HS-27A (cell line): ENCODE data around the gene KRT1.

Source experiments
- DNase-seq: peaks from one replicate; pipeline ENCODE4 v3.0.0-alpha.2; 2012; ENCODE audit warnings: low read depth, missing footprints

KRT1 gene

DNA sequence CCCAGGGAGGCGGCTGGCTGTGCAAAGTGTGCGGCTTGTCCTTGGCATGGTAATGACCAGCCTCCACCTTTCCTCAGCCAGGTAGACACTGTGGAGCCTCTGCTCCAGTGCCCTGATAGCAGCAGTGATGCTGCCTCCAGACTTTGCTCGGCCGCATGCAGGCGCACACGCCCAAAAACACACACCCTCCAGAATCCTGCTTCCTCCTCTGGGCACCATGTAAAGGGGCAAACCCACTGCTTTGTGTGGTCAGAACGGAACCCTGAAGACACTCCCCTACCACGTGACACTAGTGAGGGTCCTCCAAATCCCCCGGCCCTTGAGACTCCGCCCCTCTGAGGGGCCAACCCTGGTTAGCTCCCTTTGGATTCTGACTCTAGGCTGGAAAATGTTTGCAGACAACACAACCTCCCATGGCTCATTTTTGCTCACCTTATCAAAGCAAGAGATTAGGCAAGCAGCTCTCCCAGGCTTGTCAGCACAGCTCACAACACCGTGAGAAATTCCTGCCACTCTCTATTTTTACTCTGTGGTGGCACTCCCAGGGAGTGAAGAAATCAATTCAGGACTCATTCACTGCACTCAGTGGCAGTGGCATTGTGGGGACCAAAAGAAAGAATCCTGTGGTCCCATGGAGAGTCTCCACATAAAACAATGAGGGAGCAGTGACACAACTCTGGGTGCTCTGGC is 18.6 kb upstream of the KRT1 start:
- DNase-seq, result no peak

DNA sequence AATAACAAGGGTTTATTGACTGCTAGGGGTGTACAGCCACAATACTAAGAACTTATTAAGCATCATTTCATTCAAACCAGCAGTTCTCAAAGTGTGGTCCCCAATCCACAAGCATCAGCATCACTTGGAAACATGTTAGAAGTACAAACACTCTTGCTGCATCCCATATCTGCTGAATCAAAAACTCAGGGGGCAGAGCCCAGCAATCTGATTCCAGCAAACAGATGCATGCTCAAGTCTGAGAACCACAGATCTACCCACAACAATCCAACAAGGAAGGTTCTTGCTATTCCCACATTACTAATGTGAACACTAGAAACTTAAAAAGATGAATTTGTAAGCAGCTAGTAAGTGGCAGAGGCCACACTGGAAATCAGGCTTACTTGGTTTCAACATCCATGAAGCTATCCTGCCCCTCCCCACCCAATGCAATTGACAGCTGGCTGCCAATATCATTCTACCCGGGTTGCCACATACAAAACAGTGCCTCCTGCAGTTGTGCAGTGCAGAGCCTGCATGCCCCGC is 16.9 kb upstream of the KRT1 start:
- no peak for DNase-seq

DNA sequence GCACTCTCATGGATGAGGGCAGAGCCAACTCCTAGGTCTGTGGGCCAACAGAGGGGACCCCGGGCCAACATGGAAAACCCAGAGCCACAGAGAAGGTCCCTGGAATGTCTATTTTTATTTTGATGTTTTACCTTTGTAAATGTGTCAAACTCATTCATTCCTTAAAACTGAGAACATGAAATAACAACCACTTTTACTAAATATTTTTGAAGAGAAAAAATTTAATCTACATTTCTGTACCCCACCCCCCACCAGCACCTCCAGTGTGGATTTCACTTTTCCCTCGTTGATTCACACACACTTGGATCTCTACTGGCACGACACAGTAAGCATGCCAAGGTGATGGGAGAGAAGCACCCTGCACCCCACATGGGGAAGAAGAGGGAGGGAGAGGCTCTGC is 16.4 kb upstream of the KRT1 start:
- no peak for DNase-seq

DNA sequence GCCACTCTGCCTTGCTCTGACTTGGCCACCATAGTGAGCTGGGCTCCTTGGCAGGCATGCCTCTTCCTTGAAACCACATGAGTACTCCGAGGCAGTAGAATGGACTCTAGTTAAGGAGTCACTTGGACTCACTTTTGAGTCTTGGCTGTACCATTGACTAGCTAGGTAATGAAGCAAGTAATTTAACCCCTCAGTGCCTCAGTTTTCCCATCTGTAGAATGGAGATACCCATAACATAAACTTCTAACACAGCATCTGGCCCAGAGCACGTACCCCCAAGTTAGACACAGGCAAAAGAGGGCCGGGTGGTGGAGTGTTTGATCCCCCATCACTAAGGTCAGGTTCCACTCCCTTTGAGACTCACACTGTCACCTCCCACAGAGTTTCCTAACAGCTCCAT is 14.8 kb upstream of the KRT1 start:
- DNase-seq, result no peak

DNA sequence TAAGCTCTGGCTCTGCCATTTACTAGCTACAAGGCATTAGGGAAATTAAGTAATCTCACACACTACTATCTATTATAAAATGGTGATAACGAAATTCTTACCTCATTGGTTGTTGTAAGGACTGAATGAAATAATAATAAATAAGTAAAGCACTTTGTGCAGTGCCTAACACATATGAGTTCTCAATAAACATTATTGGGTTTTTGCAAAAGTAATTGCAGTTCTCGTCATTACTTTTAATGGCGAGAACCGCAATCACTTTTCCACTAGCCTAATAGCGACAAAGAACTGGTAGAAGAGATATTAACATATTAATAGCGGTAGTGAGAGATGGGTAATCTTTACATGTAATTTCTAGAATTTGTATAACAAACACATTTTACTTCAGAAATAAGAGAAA is 13.9 kb upstream of the KRT1 start:
- DNase-seq, result no peak

DNA sequence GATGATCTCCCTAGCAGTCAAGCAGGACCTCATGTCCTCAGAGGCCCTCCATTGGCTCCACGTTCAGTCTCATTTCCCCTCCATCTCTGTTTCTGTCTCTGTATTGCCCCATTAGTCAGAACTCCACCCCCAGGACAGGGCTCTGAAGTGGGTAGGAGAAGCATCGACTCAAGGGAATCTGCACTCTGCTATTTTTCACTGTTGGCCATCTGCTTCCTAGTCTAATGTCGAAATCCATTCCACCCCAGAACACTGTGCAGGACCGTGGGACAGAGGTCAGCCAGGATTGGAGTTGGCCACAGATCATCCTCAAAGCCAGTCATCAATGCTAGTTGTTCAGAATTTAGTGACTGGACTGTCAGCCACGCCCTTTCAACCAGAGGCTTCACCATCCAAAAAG is 13.1 kb upstream of the KRT1 start:
- DNase-seq, result no peak

DNA sequence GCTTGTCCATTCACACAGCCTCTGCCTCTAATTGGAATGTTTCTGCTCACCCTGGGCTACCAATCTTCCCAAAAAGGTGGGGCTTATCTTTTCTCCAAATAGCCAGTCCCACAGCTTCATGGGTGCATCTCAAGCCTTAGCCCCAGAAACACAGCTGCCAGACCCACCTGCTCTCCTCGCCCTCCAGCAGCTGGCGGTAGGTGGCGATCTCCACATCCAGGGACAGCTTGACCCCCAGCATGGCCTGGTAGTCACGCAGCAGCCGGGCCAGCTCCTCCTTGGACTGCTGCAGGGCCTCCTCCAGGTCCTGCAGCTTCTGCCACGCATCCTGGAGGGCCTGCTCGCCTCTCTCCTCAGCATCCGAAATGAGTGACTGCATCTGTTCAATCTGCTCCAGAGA is 12.0 kb upstream of the KRT1 start:
- no peak for DNase-seq

DNA sequence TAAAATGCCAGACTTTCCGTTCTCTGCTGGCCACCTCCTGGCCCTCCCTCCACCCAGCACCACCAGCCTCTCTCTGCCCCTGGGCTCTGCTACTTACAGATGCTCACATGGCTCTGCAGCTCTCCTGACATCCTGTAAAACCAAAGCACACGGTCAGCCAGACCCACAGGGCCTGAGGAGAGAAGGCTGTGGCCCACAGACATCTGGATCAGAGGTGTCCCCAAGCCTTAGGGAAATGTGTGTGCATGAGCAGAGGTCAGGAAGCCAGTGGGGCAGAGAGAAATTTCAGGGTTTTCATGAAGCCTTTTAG is 11.6 kb upstream of the KRT1 start:
- no peak for DNase-seq

DNA sequence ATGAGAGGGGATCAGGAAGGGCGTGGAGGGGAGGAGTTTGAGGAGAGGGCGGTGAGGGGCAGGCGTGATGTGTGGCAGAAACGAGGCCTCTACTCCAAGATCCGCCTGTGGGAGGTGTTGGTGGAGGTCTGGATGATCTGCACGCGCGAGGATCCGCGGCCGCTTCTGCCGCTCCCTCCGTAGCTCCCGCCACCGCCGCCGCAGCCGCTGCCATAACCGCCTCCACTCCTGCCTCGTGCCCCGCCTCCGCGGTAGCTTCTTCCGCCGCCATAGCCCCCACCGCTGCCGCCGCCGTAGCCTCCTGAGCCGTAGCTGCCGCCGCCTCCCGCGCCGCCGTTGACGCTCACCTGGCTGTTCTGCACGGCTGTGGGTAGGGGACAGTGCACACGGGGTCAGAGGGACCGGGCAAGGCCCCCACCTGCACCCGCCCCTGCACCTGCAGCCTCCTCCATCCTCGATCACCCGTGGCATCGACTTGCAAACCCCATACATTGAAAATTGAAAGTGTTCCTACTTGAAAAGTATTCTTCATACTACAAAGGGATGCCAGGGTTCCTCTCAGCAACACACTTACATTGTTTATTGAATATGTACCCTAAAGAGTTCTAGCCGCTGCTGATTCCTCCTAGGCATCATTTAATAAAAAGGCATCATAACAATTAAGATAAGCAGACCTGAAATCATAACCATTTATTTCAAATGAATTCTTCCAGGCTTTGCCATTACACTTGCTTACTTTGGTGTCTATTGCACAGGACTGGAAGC is 11.1 kb upstream of the KRT1 start:
- no peak for DNase-seq

DNA sequence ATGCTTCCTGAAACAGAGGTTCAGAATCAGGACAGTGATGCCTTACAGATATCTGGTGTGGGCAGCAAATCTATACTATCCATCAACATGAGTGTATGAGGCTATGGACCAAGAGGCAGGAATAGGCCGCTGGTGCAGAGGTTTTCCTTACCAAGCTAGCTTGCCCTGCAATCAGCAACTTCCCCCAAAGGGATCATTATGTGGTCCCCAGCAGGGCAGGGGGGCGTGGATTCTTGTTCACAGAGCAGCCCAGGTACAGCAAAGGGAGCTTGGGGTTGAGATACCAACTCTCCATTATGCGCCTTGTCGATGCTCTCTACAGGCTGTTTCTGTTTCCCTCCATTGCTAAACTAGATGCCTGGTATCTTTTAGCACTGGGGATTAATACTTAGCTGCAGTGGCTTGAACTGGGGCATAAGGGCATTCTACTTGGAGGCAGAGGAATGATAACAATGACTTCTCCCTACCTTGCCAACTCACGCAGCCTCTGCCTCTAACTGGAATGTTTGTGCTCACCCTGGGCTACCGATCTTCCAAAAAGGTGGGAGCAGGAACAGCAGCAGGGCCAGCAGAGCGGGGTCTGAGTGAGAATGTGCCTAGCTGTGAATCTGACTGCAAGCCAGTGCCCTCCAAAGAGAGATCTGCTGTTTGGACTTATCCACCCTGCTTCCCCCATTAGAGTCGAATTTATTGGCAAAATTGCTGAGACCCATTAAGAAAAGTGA is 10.3 kb upstream of the KRT1 start:
- DNase-seq, result no peak

DNA sequence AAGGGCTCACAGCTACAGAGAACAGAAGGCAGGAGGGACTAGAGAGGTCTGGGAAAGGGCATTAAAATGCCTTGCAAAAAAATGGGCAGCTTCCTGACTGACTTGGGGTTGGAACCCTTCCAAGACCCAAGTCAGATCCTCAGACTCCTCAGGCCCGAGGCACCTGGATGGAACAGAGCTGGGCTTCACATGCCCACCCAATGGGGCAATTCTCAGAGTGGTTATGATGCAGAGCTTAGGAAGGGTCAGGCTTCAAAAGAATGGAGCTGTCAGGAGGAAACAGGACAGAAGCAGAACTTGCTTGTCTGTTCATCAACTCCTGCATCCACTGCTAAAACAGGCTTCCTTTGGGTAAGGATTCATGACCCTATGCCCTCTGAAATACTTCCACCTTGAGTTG is 9.7 kb upstream of the KRT1 start:
- DNase-seq, result no peak

DNA sequence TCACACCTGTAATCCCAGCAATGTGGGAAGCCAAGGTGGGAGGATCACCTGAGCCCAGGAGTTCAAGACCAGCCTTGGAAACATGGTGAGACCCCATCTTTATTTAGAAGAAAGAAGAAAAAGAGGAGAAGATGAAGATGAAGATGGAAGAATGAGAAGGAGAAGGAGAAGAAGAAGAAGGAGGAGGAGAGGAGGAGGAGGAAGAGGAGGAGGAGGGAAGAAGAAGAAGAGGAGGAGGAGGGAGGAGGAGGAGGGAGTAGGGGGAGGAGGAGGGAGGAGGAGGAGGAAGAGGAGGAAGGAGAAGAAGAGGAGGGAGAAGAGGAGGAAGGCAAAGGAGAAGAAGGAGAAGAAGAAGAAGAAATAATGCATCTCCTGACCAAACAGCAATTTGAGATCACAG is 9.0 kb upstream of the KRT1 start:
- no peak for DNase-seq

DNA sequence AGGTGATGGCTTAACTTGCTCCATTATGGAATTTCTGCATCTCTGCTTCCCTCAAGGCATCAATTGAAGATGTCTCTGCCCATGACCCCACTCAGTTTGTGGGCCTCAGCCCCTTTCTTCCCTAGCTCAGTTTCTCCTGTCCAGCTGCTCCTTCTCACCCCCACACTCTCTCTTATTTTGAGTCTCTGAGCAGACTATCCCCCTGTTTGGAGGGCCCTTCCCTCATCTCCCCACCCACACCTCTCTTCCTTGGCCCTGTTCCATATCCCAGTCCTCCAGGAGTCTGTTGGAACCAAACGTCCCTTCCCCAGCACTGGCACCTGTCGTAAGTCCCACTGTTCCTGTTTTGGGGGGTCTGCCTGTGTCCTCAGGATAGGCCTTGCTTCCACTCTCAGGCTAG is 8.3 kb upstream of the KRT1 start:
- DNase-seq, result no peak

DNA sequence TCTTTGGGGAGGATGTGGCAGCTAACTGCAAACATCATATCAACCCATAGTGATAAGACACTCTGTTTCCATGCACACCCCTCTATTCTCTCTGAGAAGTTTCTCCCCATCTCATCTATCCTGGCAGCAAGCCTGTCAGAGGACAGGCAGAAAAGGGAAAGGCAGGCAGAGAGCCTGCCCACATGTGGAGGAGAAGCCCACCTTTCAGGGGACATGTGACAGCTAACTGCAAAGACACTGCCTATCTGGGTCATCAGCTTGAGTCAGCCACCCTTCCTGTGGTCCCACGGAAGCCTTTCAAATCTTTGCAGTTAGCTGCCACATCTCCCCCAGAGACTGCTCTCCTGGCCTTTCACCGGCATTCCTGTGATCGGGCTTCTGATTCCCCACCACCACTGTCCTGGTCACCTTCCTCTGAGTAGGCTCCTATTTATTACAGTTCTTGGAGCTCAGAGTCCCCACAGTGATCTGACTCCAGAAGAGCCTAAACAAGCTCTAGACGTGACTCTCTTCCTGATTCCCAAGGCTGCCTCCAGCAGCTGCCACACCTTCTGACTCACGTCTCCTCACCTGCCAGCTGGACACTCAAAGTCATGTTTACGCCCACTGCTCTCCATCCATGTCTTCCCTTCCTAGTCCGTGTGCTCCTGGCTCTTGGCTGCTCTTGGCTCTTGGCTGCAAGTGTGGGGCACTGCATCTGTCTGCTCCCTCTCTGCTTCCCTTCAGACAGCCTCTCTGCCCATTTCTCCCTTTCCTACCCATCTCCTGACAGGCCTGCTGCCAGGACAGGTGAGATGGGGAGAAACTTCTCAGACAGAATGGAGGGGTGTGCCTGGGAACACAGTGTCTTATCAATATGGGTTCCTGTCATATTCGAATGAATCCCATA is 7.5 kb upstream of the KRT1 start:
- DNase-seq, result no peak

DNA sequence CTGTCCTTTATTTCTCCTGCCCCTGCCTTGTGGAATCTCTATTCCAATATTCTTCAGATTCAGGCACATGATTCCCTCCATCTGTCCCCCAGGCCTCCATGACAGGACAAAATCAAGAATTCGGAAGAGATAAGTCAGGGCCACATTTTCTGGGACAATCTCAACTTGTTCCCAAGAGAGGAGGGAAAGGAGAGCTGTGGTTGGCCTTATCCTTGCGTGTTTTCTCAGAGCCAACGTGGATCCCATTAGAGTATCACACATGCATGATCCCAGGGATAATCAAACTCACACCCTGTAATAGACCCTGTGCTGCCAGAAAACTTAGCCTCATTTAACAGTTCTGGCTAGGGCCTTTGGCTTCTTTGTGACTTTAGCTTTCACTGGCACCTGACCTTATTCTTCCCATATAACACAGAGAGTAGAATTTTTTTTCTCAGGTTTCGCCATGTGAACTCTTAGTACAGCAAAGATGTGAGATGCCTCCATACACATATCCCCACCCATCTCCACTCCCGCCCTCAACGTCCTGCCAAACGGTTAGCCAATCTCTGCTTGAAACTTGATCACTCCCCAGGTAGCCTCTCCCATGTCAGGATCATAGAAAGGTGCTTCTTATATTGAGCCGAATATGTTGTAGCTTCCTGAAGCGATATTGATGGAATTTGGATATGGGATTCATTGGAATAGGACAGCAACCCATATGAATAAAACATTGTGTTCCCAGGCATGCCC is 6.7 kb upstream of the KRT1 start:
- DNase-seq, result no peak

DNA sequence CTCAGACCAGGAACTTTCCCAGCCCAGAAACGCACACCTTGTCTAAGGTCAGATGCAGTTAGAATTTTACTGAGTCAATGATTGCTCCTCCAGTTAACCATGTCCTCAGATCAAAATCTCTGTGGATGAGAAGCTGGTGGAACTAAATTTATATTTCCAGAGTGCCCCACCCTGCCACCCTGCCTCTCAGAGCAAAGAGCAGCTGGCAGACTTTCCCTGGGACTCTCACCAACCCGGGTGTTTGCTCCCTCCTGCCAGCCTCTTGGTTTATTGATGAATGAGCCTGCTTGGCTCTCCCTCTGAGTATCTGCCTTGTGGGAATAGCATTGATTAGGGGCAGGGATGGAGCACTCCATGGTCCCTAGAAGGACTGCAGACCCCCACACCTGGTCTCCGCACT is 5.9 kb upstream of the KRT1 start:
- no peak for DNase-seq

DNA sequence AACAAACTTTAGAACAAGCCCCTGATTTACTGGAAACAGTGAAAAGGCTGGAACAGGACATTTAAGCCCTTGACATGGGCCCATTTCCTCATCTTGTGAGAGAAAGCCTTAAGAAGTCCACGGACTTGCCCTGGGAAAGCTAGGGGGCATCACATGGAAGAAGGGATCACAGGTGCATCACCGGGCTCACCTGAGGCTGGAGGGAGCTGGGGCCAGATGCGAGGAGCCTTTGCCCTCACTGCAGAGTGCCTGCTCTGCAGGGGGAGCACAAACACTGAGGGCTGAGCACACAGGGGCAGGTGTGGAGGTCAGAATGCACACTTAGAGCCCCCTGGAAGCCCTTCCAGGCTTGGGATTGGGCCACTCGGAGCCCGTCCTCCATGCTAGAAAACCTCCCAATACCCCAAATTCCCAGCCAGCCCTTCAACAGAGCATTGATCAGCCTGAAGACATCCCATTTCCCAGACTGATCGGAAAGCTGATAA is 5.2 kb upstream of the KRT1 start:
- DNase-seq, result no peak

DNA sequence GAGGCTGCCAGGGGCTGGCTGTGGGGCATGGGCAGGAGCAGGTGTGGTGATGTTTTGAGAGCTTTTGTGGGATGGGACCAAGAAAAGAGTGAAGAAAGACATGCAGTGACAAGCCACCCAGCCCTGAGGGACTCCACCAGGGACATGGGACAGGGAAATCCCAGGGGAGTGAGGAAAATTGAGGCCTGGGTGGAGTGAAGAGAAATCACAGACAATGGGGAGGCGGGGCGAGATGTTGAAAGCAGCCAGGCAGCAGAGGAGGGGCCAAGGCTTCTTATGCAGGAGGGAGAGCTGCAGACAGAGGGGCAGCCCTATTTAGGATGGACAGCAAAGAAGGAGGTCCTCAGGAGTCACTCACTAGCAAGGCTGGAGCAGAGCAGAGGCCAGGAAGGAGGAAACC is 4.2 kb upstream of the KRT1 start:
- no peak for DNase-seq

DNA sequence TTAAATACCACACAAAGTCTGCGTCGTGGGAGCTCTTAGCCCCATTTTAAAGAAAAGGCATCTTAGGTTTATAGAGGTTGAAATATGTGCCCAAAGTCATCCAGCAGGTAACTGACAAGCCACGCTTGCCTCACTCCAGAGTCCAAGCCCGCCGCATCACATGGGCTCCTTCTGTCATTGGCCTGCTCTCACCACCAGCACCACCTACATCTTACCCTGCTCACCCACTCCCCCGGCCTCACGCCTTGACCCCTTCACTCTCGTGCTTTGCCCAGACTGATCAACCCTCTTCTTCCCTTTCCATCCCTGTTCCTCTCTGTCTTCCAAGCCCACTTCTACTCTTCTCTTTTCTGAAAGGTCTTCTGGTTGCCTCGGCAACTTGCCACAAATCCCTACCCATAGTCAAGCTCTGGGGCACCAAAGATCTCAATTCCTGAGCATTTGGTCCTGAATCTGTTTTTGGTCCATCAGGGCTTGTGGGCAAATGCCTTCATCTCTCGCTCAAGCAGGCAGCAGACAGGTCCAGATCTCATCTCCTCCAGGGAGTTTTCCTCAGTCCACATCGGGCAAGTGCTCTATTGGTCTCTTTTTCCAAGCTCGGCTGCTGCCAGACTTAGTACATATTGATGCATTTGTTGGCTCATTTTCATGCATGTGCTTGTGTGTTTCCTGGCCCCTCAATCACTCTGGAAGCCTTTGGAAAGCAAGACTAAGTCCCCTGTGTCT is 3.5 kb upstream of the KRT1 start:
- no peak for DNase-seq

DNA sequence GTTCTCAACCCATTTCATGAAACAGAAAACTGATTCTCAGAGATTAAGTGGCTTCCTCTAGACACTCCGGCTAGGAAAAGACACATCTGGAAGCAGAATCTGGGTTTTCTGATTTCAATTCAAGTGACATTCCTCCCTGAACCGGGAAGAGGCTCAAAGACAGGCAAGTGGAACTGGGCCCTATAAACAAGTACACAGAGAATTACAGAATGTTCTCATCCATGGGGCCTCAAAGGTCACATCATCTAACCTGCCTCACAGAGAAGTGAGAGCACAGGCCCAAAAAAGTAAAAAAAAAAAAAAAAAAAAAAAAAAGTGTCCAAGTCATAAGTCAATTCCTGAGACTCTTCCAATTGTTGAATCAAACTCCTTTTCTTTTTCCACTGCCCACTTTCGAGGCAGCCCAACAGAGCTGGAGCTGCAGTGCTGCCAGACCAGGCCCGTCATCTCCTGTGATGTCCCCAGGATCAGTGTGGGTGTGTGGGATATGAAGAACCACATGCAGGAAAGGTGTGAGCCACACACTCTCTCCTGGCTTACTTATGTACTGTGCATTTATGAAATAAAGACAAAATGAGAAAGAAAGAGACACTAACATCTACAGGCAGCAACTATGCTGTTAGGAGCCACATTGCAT is 2.8 kb upstream of the KRT1 start:
- no peak for DNase-seq

DNA sequence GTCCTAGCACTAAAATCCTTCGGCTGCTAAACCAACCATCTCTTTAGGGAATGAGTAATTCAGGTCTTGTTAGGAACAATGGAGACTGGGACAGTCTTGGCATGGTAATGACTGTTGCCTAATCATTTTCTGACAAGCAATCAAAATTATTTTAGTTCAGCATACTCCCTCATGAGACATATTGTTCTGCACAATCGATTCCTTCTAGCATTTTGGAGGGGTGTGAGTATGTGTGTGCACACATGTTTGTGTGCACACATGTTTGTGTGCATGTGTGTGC is 2.1 kb upstream of the KRT1 start:
- DNase-seq, result no peak
